G401.6 (cell line): Measurements from ENCODE around the gene FBXL17.
"Not testable (repeated sequence)": the region's sequence is repeated elsewhere in the genome, so short reads cannot be mapped to it uniquely, and the experiment has no call there.

Experiments
- FAIRE-seq: peaks from 2 replicates; lab custom pipeline; 2012; peaks lifted over from hg19 to GRCh38; lab: Jason Lieb, UNC

The FBXL17 gene

GRCh38 chr5:108249095-108249784 is 132.7 kb downstream of the FBXL17 start:
- no peak for FAIRE-seq

- FAIRE-seq: no peak
Measured at GRCh38 chr5:108238936-108239887, 142.7 kb downstream of the FBXL17 start.

GRCh38 chr5:108238461-108238860 is 143.4 kb downstream of the FBXL17 start:
- no peak for FAIRE-seq

GRCh38 chr5:108233617-108234155 is 148.2 kb downstream of the FBXL17 start:
- FAIRE-seq: no peak

GRCh38 chr5:108232805-108233204 is 149.1 kb downstream of the FBXL17 start:
- no peak for FAIRE-seq

GRCh38 chr5:108222011-108222410 is 159.9 kb downstream of the FBXL17 start:
- FAIRE-seq: no peak

GRCh38 chr5:108220834-108221233 is 161.1 kb downstream of the FBXL17 start:
- no peak for FAIRE-seq

- FAIRE-seq: no peak
Measured at GRCh38 chr5:108216890-108217289, 165.0 kb downstream of the FBXL17 start.

GRCh38 chr5:108214857-108215256 is 167.0 kb downstream of the FBXL17 start:
- no peak for FAIRE-seq

- no peak for FAIRE-seq
Measured at GRCh38 chr5:108212775-108213346, 169.0 kb downstream of the FBXL17 start.

- FAIRE-seq: no peak
Measured at GRCh38 chr5:108206707-108207106, 175.2 kb downstream of the FBXL17 start.

- FAIRE-seq: no peak
Measured at GRCh38 chr5:108201721-108202120, 180.2 kb downstream of the FBXL17 start.

- no peak for FAIRE-seq
Measured at GRCh38 chr5:108196276-108196675, 185.6 kb downstream of the FBXL17 start.

- FAIRE-seq: no peak
Measured at GRCh38 chr5:108193021-108193795, 188.7 kb downstream of the FBXL17 start.

GRCh38 chr5:108184940-108185339 is 197.0 kb downstream of the FBXL17 start:
- FAIRE-seq: no peak

GRCh38 chr5:108181975-108182374 is 199.9 kb downstream of the FBXL17 start:
- no peak for FAIRE-seq

GRCh38 chr5:108174286-108174685 is 207.6 kb downstream of the FBXL17 start:
- no peak for FAIRE-seq

GRCh38 chr5:108171759-108172158 is 210.1 kb downstream of the FBXL17 start:
- no peak for FAIRE-seq

- FAIRE-seq: no peak
Measured at GRCh38 chr5:108168915-108169314, 213.0 kb downstream of the FBXL17 start.

GRCh38 chr5:108167174-108167573 is 214.7 kb downstream of the FBXL17 start:
- no peak for FAIRE-seq

- no peak for FAIRE-seq
Measured at GRCh38 chr5:108164574-108164973, 217.3 kb downstream of the FBXL17 start.

- not testable (repeated sequence) for FAIRE-seq
Measured at GRCh38 chr5:108152854-108153253, 229.0 kb downstream of the FBXL17 start.
